K562 (cell line): ENCODE measurements around the gene RETREG1. TPM values are rescaled to one million over a fixed set of nuclear protein-coding genes. Genes with fewer than 3 reads are reported as not detected.

Source experiments
- CBX8 ChIP-seq: fragments of 200-600 bp; sonication (generic); IDR thresholded peaks from 2 replicates; pipeline ENCODE4 v1.6.1; 2012; ENCODE audit warnings: borderline replicate concordance, mixed run types, low read depth, mild to moderate bottlenecking, moderate library complexity, mixed read lengths, low read length, control low read depth, inconsistent platforms; ENCODE audit not compliant: poor library complexity, severe bottlenecking; ENCODE audit errors: extremely low read depth
- CREB3L1 ChIP-seq: fragments of 450-650 bp; IDR thresholded peaks from 2 replicates; pipeline ENCODE4 v1.6.1; 2014; ENCODE audit warnings: low read depth, mild to moderate bottlenecking, moderate library complexity, borderline replicate concordance
- CSDE1 ChIP-seq, 2 experiments: fragments of 450-650 bp; IDR thresholded peaks; 2 replicates each; pipeline ENCODE4 v1.6.1; 2016; ENCODE audit warnings: mild to moderate bottlenecking in 1 of 2
- CTBP1 ChIP-seq: fragments of 450-650 bp; IDR thresholded peaks from 2 replicates; pipeline ENCODE4 v1.6.1; 2016; ENCODE audit warnings: borderline replicate concordance
- DEAF1 ChIP-seq: fragments of 450-650 bp; formaldehyde crosslinking; IDR thresholded peaks from 2 replicates; pipeline ENCODE4 v1.4.0; 2020; ENCODE audit warnings: mild to moderate bottlenecking, moderate library complexity
- EHMT2 ChIP-seq: fragments of 450-650 bp; IDR thresholded peaks from 2 replicates; pipeline ENCODE4 v1.6.1; 2018; ENCODE audit warnings: antibody characterized with exemption
- HNRNPL ChIP-seq: fragments of 200-400 bp; formaldehyde crosslinking; IDR thresholded peaks from 2 replicates; pipeline ENCODE4 v1.6.1; 2017; ENCODE audit warnings: low read depth, mild to moderate bottlenecking, low read length
- L3MBTL2 ChIP-seq: fragments of 450-650 bp; IDR thresholded peaks from 2 replicates; pipeline ENCODE4 v1.6.1; 2016; ENCODE audit warnings: mild to moderate bottlenecking, moderate library complexity
- NFE2 ChIP-seq: IDR thresholded peaks from 2 replicates; pipeline ENCODE4 v1.6.1; 2014; ENCODE audit warnings: antibody characterized with exemption, low read depth
- POLR2H ChIP-seq: IDR thresholded peaks from 2 replicates; pipeline ENCODE4 v1.6.1; 2016; ENCODE audit warnings: missing genetic modification characterization, low read depth, mild to moderate bottlenecking, control low read depth, missing compliant biosample characterization, moderate library complexity
- PTBP1 ChIP-seq: fragments of 200-400 bp; formaldehyde crosslinking; IDR thresholded peaks from 2 replicates; pipeline ENCODE4 v1.6.1; 2017; ENCODE audit warnings: low read depth, low read length
- PURB ChIP-seq: sonication (generic); formaldehyde crosslinking; IDR thresholded peaks from 2 replicates; pipeline ENCODE4 v1.9.0; 2021; ENCODE audit warnings: low read depth, mild to moderate bottlenecking, missing genetic modification reagents
- RBM25 ChIP-seq: fragments of 200-400 bp; formaldehyde crosslinking; IDR thresholded peaks from 2 replicates; pipeline ENCODE4 v1.6.1; 2018; ENCODE audit warnings: low read length, low read depth, moderate library complexity; ENCODE audit not compliant: severe bottlenecking
- RHOXF2B ChIP-seq: fragments of 250-450 bp; sonication (Bioruptor Pico); conservative IDR thresholded peaks from 2 replicates; pipeline ENCODE4 v1.5.1; 2021
- SOX6 ChIP-seq: fragments of 450-650 bp; IDR thresholded peaks from 2 replicates; pipeline ENCODE4 v1.6.1; 2014; ENCODE audit warnings: mild to moderate bottlenecking
- STAG1 ChIP-seq: sonication (generic); formaldehyde crosslinking; IDR thresholded peaks from 2 replicates; pipeline ENCODE4 v1.5.0; 2020; ENCODE audit warnings: missing genetic modification reagents, borderline replicate concordance
- TAF1 ChIP-seq: IDR thresholded peaks from 2 replicates; pipeline ENCODE4 v1.6.1; 2011; ENCODE audit warnings: mild to moderate bottlenecking, low read length, moderate library complexity; ENCODE audit not compliant: insufficient read depth, control insufficient read depth, severe bottlenecking; ENCODE audit errors: extremely low read depth
- TBP ChIP-seq: optimal IDR thresholded peaks from 2 replicates; pipeline ENCODE3; 2011; ENCODE audit warnings: low read depth, low read length, improper control_type of control experiment
- ZBTB17 ChIP-seq: fragments of 450-650 bp; formaldehyde crosslinking; IDR thresholded peaks from 2 replicates; pipeline ENCODE4 v1.4.0; 2020; ENCODE audit warnings: mild to moderate bottlenecking
- ZNF12 ChIP-seq: sonication (generic); formaldehyde crosslinking; IDR thresholded peaks from 2 replicates; pipeline ENCODE4 v1.4.0; 2020; ENCODE audit warnings: mild to moderate bottlenecking, missing genetic modification reagents
- ZNF140 ChIP-seq: fragments of 250-450 bp; sonication (Bioruptor Pico); IDR thresholded peaks from 2 replicates; pipeline ENCODE4 v1.8.0; 2021; ENCODE audit warnings: moderate library complexity, mild to moderate bottlenecking, inconsistent platforms
- ZNF146 ChIP-seq: IDR thresholded peaks from one replicate; pipeline ENCODE4 v1.6.1; 2018; ENCODE audit warnings: missing compliant biosample characterization; ENCODE audit not compliant: unreplicated experiment
- ZNF274 ChIP-seq: IDR thresholded peaks from 2 replicates; pipeline ENCODE4 v1.6.1; 2011; ENCODE audit warnings: low read depth, mild to moderate bottlenecking, low read length, moderate library complexity, borderline replicate concordance
- ZNF561 ChIP-seq: fragments of 450-650 bp; formaldehyde crosslinking; conservative IDR thresholded peaks from 2 replicates; pipeline ENCODE4 v1.4.0; 2020; ENCODE audit warnings: mild to moderate bottlenecking, moderate library complexity
- ZNF57 ChIP-seq: fragments of 450-650 bp; formaldehyde crosslinking; IDR thresholded peaks from 2 replicates; pipeline ENCODE4 v1.4.0; 2020; ENCODE audit warnings: mild to moderate bottlenecking, moderate library complexity
- ZNF668 ChIP-seq: fragments of 250-450 bp; sonication (Bioruptor Pico); IDR thresholded peaks from 2 replicates; pipeline ENCODE4 v1.8.0; 2022; ENCODE audit warnings: mild to moderate bottlenecking, inconsistent platforms
- polyA plus RNA-seq, 8 experiments: library from polyadenylated mRNA; depleted of rRNA in 4 of 8; stranded (reverse) in 5 of 8; unstranded in 3 of 8; fragments of >200 nt; fragmentation: Nextera tagmentation in 2 of 8; fragmentation: Illumina TruSeq in 1 of 8; extraction: Ambion mirVana in 2 of 8; extraction: Trizol in 1 of 8; gene quantifications; 2 replicates each; pipeline versions ENCODE4 v1.2.1 to v1.2.3, GENCODE V29; 2011 to 2014; ENCODE audit warnings: inconsistent platforms in 1 of 8, missing spikeins in 1 of 8
- total RNA-seq, 7 experiments: library from RNA; depleted of rRNA in 6 of 7; stranded (reverse); fragments of >200 nt in 6 of 7; fragmentation: Illumina TruSeq in 2 of 7; extraction: Trizol in 2 of 7; gene quantifications; 2 replicates each; pipeline versions ENCODE4 v1.2.1 to v1.2.3, GENCODE V29; 2011 to 2021; ENCODE audit warnings: low replicate concordance in 1 of 7
- TF ChIP-seq, protein P1 (sequence below): fragments of 250-450 bp; sonication (Bioruptor Pico); IDR thresholded peaks from 2 replicates; pipeline ENCODE4 v1.4.0; 2020; ENCODE audit warnings: mild to moderate bottlenecking

RETREG1 gene
- total and polyA plus RNA-seq, 9 of the 15 experiments (the other 6 are each of a cell fraction or from before 2014, with no cell fraction given), result 0.01 to 0.20 (median 0.08) TPM; not detected in 5

DNA sequence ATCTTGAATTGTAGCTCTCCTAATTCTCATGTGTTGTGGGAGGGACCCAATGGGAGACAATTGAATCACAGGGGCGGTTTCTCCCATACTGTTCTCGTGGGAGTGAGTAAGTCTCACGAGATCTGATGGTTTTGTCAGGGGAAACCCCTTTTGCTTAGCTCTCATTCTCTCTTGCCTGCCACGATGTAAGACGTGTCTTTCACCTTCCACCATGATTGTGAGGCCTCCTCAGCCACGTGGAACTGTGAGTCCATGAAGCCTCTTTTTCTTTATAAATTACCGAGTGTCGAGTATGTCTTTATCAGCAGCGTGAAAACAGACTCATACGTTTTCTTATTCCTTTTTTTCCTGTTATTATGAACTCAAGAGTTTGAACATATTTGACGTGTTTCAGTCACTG is 39.1 kb downstream of the RETREG1 start (continued):
- TF ChIP-seq TAF1 (peak; percentile 48), HNRNPL (no peak), CREB3L1 (peak; percentile 93), ZNF561 (CRISPR knock-in tag) (no peak), PURB (no peak), CTBP1 (no peak; the same call in 1 of the 2 replicates), TBP (no peak), EHMT2 (no peak), ZBTB17 (CRISPR knock-in tag) (0 out of 2 replicates have a peak, but pooled peaks have one; percentile 29), CSDE1 (IDR thresholded peaks at IDR 0.05) (no peak), L3MBTL2 (peak; percentile 98), ZNF140 (no peak), POLR2H (peak; percentile 91), RBM25 (peak; percentile 69), RHOXF2B (no peak), DEAF1 (CRISPR knock-in tag) (0 out of 2 replicates have a peak, but pooled peaks have one; percentile 9), ZNF12 (CRISPR knock-in tag) (no peak), ZNF146 (CRISPR knock-in tag) (no peak), SOX6 (peak; percentile 62; the same call in 1 of the 2 replicates), ZNF274 (no peak), STAG1 (CRISPR knock-in tag) (no peak), ZNF668 (CRISPR knock-in tag) (no peak), CBX8 (no peak), NFE2 (no peak), PTBP1 (no peak), ZNF57 (CRISPR knock-in tag) (no peak)
- TF ChIP-seq, protein P1, sequence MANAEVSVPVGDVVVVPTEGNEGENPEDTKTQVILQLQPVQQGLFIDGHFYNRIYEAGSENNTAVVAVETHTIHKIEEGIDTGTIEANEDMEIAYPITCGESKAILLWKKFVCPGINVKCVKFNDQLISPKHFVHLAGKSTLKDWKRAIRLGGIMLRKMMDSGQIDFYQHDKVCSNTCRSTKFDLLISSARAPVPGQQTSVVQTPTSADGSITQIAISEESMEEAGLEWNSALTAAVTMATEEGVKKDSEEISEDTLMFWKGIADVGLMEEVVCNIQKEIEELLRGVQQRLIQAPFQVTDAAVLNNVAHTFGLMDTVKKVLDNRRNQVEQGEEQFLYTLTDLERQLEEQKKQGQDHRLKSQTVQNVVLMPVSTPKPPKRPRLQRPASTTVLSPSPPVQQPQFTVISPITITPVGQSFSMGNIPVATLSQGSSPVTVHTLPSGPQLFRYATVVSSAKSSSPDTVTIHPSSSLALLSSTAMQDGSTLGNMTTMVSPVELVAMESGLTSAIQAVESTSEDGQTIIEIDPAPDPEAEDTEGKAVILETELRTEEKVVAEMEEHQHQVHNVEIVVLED (CRISPR knock-in tag), result 0 out of 2 replicates have a peak, but pooled peaks have one; percentile 11
